GM12878 (cell line): ENCODE results near the gene DNAH8. TPM values are rescaled to one million over a fixed set of nuclear protein-coding genes. Genes with fewer than 3 reads are reported as not detected.

Experiments
- ATAC-seq: fragments of 200-7000 bp; cut with Tn5 transposase; 3 replicates; pipeline ENCODE4 v1.9.1; 2020; ENCODE audit warnings: mild to moderate bottlenecking, moderate library complexity
- BruUV-seq: library from RNA; stranded (reverse); fragments of 400-500 nt; replicated peaks from 2 replicates; lab custom pipeline; 2021; lab: Mats Ljungman, UMichigan
- CTCF ChIA-PET: fragments of 300-600 bp; sonication (Branson Sonifier 250); formaldehyde crosslinking; extraction: SDS; loops from one replicate; lab custom pipeline; 2021; ENCODE audit warnings: inconsistent platforms; lab: Yijun Ruan, JAX
- POLR2A ChIA-PET: fragments of 350-600 bp; formaldehyde crosslinking; extraction: SDS; loops from one replicate; lab custom pipeline; 2021; ENCODE audit warnings: inconsistent platforms; lab: Charles Lee
- RAD21 ChIA-PET: fragments of 300-600 bp; sonication (Branson Sonifier 250); formaldehyde crosslinking; loops from one replicate; lab custom pipeline; 2023; ENCODE audit warnings: antibody characterized with exemption; ENCODE audit not compliant: unreplicated experiment; lab: Charles Lee
- SMC1A ChIA-PET: fragments of 300-600 bp; sonication (Branson Sonifier 250); formaldehyde crosslinking; loops from one replicate; lab custom pipeline; 2023; ENCODE audit not compliant: unreplicated experiment, uncharacterized antibody; lab: Charles Lee
- DNase-seq: peaks from one replicate; pipeline ENCODE4 v3.0.0-alpha.2; 2011; ENCODE audit warnings: low read depth, low spot score
- FAIRE-seq: peaks from 3 replicates; lab custom pipeline; 2011; peaks lifted over from hg19 to GRCh38; lab: Jason Lieb, UNC
- H2AFZ ChIP-seq: 2 replicates; pipeline ENCODE4 v1.6.0; 2011; ENCODE audit warnings: low read depth, low read length, control low read depth; ENCODE audit not compliant: control insufficient read depth
- H3K27ac ChIP-seq: 2 replicates; pipeline ENCODE4 v1.5.1; 2011; ENCODE audit warnings: control low read depth; ENCODE audit not compliant: control insufficient read depth, insufficient read depth
- H3K27me3 ChIP-seq, 2 experiments: replicated peaks in 1 of 2; 2 replicates each; pipeline versions ENCODE4 v1.6.0 to v1.6.1; 2011; ENCODE audit warnings: low read length in 1 of 2; ENCODE audit not compliant: control insufficient read depth in 2 of 2, insufficient read depth in 2 of 2
- H3K36me3 ChIP-seq, 2 experiments: 2 replicates each; pipeline ENCODE4 v1.5.1; 2011; ENCODE audit warnings: low read length in 1 of 2; ENCODE audit not compliant: control insufficient read depth in 2 of 2, insufficient read depth in 2 of 2
- H3K4me1 ChIP-seq: 2 replicates; pipeline ENCODE4 v1.6.1; 2011; ENCODE audit warnings: mild to moderate bottlenecking, low read length, moderate library complexity, mixed read lengths; ENCODE audit not compliant: control insufficient read depth, insufficient read depth
- H3K4me2 ChIP-seq: 2 replicates; pipeline ENCODE4 v1.6.0; 2011; ENCODE audit warnings: control low read depth; ENCODE audit not compliant: control insufficient read depth, insufficient read depth
- H3K4me3 ChIP-seq: fragments of 200-600 bp; sonication (generic); 2 replicates; pipeline ENCODE4 v1.5.1; 2016
- H3K79me2 ChIP-seq: 2 replicates; pipeline ENCODE4 v1.6.0; 2011; ENCODE audit warnings: low read length; ENCODE audit not compliant: control insufficient read depth, insufficient read depth
- H3K9ac ChIP-seq: 2 replicates; pipeline ENCODE4 v1.8.0; 2011; ENCODE audit warnings: low read length, control low read depth, mixed read lengths; ENCODE audit not compliant: control insufficient read depth, insufficient read depth
- H3K9me3 ChIP-seq: replicated peaks from 3 replicates; pipeline ENCODE4 v1.5.1; 2011; ENCODE audit warnings: mild to moderate bottlenecking, low read length; ENCODE audit not compliant: control insufficient read depth, insufficient read depth
- H4K20me1 ChIP-seq: 2 replicates; pipeline ENCODE4 v1.6.0; 2011; ENCODE audit not compliant: control insufficient read depth, insufficient read depth
- FOXM1 ChIP-seq: IDR thresholded peaks from 2 replicates; pipeline ENCODE4 v1.6.1; 2012; ENCODE audit warnings: low read depth, mild to moderate bottlenecking, inconsistent platforms, low read length, moderate library complexity
- MYC ChIP-seq: IDR thresholded peaks from 2 replicates; pipeline ENCODE4 v1.6.1; 2011; ENCODE audit warnings: mild to moderate bottlenecking, low read length, moderate library complexity, inconsistent platforms; ENCODE audit not compliant: insufficient read depth, insufficient replicate concordance, insufficient read length, severe bottlenecking
- SP1 ChIP-seq: IDR thresholded peaks from one replicate; pipeline ENCODE4 v1.6.1; 2011; ENCODE audit warnings: low read depth, low read length
- SRF ChIP-seq, 2 experiments: IDR thresholded peaks; 2 replicates each; pipeline ENCODE4 v1.6.1; 2011; ENCODE audit warnings: low read depth in 2 of 2, low read length in 2 of 2, mild to moderate bottlenecking in 1 of 2, moderate library complexity in 1 of 2
- TBL1XR1 ChIP-seq: IDR thresholded peaks from 2 replicates; pipeline ENCODE4 v1.6.1; 2012; ENCODE audit warnings: low read depth, low read length, improper control_type of control experiment
- YY1 ChIP-seq: IDR thresholded peaks from 2 replicates; pipeline ENCODE4 v1.6.1; 2011; ENCODE audit warnings: low read depth, mild to moderate bottlenecking, low read length
- WGBS: methylation state at CpG from one replicate; pipeline ENCODE4 v1.1.6; 2016; ENCODE audit warnings: low lambda C conversion rate; ENCODE audit not compliant: insufficient replicate concordance, insufficient coverage; ENCODE audit errors: missing lambda C conversion rate; 5-methylcytosine and 5-hydroxymethylcytosine counted together
- in situ Hi-C: fragments of 300-500 bp; cut with MboI; formaldehyde crosslinking; loops from 9 replicates; pipeline ENCODE4 v1.14.3; 2018; ENCODE audit warnings: mixed read lengths
- intact Hi-C: fragments of 100-400 bp; cut with micrococcal nuclease; formaldehyde crosslinking; loops from one replicate; pipeline ENCODE4 v1.14.2; 2022; ENCODE audit not compliant: unreplicated experiment
- polyA plus RNA-seq, 11 experiments: library from polyadenylated mRNA; depleted of rRNA in 4 of 11; unstranded in 6 of 11; stranded (reverse) in 5 of 11; fragments of >200 nt; fragmentation: Nextera tagmentation in 4 of 11; fragmentation: Illumina TruSeq in 1 of 11; extraction: Ambion mirVana in 4 of 11; extraction: Trizol in 1 of 11; gene quantifications; 1 replicate in 1 of 11; 2 replicates in 10 of 11; pipeline versions ENCODE4 v1.2.1 to v1.2.3, GENCODE V29; 2011 to 2016; ENCODE audit warnings: inconsistent platforms in 2 of 11, missing spikeins in 2 of 11, low read depth in 1 of 11
- total RNA-seq, 4 experiments: library from RNA; depleted of rRNA in 3 of 4; stranded (reverse); fragments of >200 nt in 3 of 4; fragmentation: Illumina TruSeq in 1 of 4; extraction: Trizol in 1 of 4; gene quantifications; 2 replicates each; pipeline versions ENCODE4 v1.2.1 to v1.2.3, GENCODE V29; 2013 to 2021
- TF ChIP-seq, protein P1 (sequence below): fragments of 450-650 bp; IDR thresholded peaks from 2 replicates; pipeline ENCODE4 v1.6.1; 2018; ENCODE audit warnings: mild to moderate bottlenecking, low read depth, moderate library complexity; ENCODE audit not compliant: partially characterized antibody
- TF ChIP-seq, protein P2 (sequence below): IDR thresholded peaks from 2 replicates; pipeline ENCODE4 v1.6.1; 2011; ENCODE audit warnings: borderline replicate concordance, low read depth, mild to moderate bottlenecking, moderate library complexity, mixed read lengths, low read length; ENCODE audit not compliant: insufficient read depth; ENCODE audit errors: extremely low read length

The DNAH8 gene
- total and polyA plus RNA-seq, 10 of the 15 experiments (the other 5 are each of a cell fraction or from before 2014, with no cell fraction given): 0.02 to 0.34 (median 0.10) TPM; not detected in 3

DNA sequence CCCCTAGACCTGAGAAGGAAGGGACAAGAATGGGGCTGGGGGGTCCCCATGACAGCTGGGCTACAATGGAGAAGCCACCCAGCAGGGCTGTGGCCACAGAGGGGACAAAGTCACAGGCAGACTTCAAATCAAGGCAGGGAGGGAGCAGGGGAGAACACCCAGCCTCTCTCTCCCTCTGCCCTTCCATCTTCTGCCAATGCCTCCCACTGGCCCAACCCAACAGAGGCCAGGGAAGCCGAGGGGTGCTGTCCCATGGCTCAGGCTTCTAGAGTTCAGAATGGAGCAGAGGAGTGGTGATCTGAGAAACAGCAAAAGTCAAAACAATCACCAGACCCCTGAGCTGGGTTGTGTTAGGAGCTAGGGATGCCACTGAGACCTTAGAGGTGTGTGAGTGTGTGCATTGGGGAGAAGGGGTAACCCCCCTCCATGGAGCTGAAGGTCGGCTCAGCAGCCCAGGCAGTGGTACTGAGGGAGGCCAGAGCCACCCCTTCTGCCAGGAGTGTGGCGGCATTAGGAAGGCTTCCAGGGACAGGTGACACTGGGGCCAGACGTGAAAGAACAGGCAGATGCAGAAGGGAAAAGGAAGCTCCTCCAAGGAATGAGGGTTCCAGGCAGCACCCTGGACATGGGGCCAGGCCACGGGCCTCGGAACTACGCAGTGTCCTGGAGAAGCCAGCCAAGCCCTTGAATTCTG is 345.5 kb downstream of the DNAH8 start:
- 13% methylated on average over 7 of the region's 7 CpGs for WGBS
- no peak overlapping the region for H3K4me2 ChIP-seq
- in situ Hi-C loops: no loop called here
- DNase-seq (no peak), ATAC-seq (no peak), FAIRE-seq (no peak)
- H2AFZ ChIP-seq: no peak overlapping the region
- BruUV-seq: no TSS peak
- TF ChIP-seq, protein P1, sequence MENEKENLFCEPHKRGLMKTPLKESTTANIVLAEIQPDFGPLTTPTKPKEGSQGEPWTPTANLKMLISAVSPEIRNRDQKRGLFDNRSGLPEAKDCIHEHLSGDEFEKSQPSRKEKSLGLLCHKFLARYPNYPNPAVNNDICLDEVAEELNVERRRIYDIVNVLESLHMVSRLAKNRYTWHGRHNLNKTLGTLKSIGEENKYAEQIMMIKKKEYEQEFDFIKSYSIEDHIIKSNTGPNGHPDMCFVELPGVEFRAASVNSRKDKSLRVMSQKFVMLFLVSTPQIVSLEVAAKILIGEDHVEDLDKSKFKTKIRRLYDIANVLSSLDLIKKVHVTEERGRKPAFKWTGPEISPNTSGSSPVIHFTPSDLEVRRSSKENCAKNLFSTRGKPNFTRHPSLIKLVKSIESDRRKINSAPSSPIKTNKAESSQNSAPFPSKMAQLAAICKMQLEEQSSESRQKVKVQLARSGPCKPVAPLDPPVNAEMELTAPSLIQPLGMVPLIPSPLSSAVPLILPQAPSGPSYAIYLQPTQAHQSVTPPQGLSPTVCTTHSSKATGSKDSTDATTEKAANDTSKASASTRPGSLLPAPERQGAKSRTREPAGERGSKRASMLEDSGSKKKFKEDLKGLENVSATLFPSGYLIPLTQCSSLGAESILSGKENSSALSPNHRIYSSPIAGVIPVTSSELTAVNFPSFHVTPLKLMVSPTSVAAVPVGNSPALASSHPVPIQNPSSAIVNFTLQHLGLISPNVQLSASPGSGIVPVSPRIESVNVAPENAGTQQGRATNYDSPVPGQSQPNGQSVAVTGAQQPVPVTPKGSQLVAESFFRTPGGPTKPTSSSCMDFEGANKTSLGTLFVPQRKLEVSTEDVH: no peak
- TF ChIP-seq YY1: no peak
- TF ChIP-seq, protein P2, sequence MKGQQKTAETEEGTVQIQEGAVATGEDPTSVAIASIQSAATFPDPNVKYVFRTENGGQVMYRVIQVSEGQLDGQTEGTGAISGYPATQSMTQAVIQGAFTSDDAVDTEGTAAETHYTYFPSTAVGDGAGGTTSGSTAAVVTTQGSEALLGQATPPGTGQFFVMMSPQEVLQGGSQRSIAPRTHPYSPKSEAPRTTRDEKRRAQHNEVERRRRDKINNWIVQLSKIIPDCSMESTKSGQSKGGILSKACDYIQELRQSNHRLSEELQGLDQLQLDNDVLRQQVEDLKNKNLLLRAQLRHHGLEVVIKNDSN: no peak
- no peak for TF ChIP-seq SP1
- no peak for TF ChIP-seq FOXM1
- no peak for TF ChIP-seq TBL1XR1
- TF ChIP-seq MYC: no peak
- TF ChIP-seq SRF (IDR thresholded peaks at IDR 0.05; ENCODE audit: low read depth in 2 of 2, low read length in 2 of 2): no peak
- ChIA-PET CTCF (no interaction called here), POLR2A (no interaction called here), SMC1A (no interaction called here), RAD21 (no interaction called here)
- no peaks in the 10 kb centered on the region for H4K20me1 ChIP-seq
- no peaks in the 10 kb centered on the region for H3K79me2 ChIP-seq
- H3K36me3 ChIP-seq: no peaks in the 10 kb centered on the region
- H3K27ac ChIP-seq: no peak overlapping the region
- H3K4me3 ChIP-seq: no peak overlapping the region
- H3K27me3 ChIP-seq: peaks cover 0 to 6% of the 10 kb centered on the region in 2 experiments; a peak in 3 of 4 replicates
- no peaks in the 10 kb centered on the region for H3K4me1 ChIP-seq
- no peaks in the 10 kb centered on the region for H3K9me3 ChIP-seq
- intact Hi-C loops: no loop called here
- no peak overlapping the region for H3K9ac ChIP-seq
